ENCODE results near the gene CACNA2D3.

The CACNA2D3 gene

DNA sequence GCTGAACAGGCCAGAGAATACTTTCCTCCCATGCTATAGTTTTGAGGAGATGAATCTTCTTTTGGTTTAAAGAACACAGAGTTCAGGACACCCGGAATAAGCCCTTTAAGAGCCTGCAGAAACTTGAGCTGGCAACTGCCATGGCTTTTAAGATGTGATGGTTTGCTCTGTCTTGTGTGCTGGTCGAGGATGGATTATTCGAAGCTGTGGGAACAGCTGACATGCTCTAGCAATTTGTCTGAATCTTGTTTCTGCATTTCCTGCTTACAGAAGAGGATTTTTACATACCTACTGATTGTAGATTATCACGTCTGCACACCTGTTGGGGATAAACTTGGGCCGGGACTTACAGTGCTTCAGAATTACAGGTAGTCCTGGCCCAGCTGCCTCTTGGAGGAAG lies 408.6 kb downstream of the CACNA2D3 start:
- no peak for DNase-seq (ENCODE audit: low spot score)

DNA sequence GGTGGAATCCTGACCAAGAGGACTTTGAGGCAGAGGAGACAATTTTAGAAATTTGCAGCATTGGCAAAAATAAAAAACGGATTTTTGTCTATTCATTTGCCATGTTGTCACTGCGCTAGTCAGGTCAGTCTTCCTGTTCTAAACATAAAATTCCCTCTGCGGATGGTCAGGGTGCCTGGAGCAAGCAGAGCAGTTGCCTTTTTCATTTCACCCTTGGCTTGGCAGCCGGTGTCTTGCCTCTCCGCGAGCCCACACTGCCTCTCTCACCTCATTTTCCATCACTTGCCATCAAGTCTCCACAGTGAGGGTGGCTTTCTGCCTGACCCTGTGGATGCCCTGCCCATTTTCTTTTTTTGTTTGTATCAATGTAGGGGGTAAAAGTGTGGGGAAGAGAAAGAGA lies 409.4 kb downstream of the CACNA2D3 start:
- DNase-seq (ENCODE audit: low spot score): no peak

DNA sequence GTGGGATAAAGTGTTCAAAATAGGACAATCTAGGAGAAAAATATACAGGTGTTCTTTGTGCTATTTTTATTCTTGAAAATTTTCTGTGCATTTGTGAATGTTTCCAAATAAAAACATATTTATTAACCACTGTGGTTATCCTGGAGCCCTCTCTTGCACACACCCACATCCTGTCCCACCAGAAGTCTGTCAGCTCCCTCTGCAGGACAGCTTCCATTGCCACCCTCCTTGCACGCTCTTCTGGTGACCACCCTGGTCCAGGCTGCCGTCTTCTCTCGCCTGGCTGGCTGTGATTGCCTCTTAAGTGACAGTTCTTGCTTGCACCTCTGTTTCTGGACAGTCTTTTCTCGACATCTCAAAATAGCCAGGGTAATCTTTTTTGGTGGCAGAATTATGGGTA lies 411.5 kb downstream of the CACNA2D3 start:
- no peak for DNase-seq (ENCODE audit: low spot score)

DNA sequence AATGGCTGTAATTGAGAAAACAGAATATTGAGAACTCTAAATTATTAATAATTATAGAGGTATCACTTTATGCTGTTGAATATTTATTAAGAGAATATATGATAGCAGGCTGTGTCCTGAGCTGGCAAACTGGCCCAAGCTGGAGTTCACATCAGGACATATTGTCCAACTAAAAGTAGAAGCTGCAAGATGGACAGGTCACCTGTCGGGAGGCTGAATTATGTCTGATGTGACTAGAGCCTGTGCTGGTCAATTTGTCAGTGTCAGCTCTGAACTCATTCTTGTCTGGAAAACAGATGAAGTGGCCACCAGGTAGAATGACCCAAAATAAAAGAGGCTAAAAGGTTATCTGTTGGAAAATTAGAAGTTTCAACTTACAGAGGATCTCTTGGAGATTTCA lies 413.3 kb downstream of the CACNA2D3 start:
- no peak for DNase-seq (ENCODE audit: low spot score)

DNA sequence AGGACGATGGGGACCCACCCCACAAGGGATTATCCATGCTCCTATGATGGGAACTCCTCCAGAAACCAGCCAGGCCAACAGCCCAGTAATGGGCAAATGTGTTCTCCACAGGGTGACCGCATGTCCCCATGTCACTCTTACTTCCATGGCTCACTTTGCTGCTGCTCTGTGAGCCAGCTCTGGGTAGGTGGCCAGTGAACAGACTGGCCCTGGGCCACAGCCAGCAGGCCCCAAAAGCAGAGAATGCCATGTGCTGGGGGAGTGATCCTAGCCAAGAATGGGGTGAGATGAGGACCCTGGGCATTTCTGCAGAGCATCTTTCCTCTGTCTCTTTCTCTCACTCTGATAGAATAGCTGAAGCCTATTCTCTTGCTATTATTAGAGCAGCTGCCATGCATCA lies 414.1 kb downstream of the CACNA2D3 start:
- peak; percentile 7 for DNase-seq (ENCODE audit: low spot score)

DNA sequence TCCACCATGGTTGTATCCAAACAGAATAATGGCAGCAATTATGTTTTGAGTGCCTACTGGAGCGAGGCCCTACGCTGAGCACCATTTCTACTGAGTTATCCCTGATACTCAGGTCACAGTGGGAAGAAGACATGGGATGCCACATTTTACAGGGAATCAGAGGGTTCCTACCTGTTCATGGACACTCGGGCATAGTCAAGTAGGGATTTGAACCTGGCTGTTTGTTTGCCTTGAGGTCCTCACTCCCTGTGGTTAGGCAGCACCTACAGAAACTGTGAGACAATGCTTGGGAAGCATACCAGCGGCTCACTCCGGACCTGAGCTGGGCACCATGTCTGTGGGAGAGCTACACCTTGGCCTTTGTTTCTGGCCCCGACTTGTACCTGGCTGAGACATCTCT lies 415.2 kb downstream of the CACNA2D3 start:
- DNase-seq (ENCODE audit: low spot score): no peak

DNA sequence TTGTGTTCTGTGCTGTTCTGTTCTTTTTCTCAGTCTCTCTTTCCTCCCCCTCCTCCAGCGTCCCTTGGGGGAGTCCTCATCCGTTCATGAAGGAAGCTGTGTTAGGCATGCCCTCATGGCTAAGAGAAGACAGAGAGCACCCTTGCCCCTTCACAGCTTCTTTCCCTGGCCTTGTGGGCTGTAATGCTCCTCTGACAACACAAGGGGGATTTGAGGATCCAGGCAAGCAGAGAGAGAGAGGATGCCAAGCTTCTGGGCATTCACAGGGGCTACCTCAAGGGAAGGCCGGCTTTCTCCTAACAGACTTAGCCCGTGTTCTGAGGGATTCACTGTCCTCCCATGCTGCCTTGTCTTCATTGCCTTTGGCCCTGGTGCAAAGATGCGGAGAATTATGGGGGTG lies 416.0 kb downstream of the CACNA2D3 start:
- no peak for DNase-seq (ENCODE audit: low spot score)

DNA sequence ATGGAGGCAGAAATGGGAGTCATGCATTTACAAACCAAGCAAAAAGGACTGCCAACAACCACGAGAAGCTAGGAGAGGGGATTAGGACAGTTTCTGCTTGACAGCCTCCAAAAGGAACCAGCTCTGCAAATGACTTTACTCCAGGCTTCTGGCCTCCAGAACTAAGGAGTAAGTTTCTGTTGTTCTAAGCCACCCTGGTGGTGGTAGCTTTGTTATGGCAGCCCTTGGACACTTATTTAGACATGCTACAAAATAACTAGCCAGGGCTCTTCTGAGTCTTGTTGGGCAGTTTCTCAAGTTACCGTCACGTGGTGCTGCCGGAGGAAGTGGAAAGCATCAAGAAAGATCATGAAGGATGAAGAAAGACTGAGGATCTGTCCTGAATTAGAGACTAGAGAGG lies 419.0 kb downstream of the CACNA2D3 start:
- no peak for DNase-seq (ENCODE audit: low spot score)

DNA sequence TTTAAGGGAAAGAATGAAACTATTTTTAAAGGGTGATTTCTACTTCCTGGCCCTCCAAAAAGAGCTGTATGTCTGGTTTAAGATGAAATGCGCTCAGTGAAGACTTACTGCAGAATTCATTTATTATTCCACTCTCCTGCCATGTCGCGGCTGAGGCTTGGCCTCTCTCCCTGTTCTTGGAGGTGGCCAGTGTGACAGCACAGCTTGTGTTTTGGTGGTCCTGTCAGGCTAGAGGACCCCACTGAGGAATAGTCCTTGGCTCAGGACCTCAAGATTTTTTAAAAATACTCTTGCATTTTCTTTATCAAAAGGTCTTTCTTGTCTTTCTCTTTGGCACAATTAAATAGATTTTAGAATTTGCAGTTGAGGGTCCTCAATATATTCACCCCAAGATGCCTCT lies 421.1 kb downstream of the CACNA2D3 start:
- DNase-seq (ENCODE audit: low spot score): no peak

DNA sequence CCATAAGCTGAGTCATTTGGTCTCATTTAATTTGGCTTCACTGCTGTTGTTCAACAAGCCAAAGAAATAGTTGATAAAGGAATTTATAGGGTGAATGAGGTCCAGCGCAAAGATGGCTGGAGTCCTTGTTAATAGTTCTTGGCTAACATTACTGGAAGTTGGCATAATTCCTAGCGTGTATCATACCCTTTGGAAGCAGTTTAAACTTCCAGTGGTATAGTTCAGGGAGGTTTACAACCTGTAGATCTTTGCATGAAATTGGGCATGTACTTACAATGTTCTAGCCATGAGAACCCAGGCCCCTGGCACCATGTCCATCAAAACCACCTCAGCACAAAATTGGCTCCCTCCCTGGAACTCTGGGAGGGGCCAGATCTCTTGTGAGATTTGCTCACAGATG lies 424.7 kb downstream of the CACNA2D3 start:
- DNase-seq (ENCODE audit: low spot score): no peak

DNA sequence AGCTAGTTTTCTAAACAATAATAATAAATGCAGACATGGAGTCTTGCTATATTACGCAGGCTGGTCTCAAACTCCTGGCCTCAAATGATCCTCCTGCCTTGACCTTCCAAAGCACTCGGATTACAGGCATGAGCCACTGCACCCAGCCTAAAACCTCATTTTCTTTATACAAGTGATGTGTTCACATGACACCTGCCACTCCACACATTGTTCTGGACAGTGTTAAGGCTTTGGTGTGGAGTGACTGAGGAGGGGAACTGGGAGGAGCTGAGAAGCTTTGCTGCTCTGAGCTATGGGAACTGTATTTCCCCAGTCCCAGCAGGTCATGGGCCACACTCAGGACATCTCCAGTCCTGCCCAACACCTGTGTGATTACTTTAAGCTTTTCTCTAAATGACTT lies 425.5 kb downstream of the CACNA2D3 start:
- no peak for DNase-seq (ENCODE audit: low spot score)

DNA sequence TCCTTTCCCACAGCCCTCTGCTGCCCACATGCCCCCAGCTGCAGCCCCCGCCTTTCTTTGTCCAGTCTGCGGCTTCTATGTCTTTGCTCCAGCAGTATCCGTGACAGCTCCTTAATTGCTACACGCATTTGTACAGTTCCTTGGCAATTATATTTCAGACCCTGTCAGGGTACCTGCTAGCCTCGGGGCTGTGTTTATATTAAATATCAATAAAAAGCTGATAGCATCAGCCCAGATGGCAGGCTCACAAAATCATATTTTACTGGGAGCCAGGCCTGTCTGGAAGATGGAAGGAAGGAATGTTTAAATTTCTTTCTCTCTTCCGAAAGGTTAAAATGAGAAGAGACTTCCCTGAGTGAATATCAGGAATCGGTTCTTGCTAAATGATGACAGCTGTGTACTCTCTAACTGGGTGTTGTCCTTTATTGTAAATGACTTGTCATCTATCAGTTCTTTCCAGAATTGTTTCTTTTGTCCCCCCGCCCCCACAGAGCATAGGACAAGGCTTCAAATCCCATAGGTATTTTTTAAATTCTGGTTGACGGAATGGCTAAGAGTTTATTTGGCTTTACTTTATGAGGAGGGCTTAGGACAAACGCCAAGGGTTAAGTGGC lies 427.4 kb downstream of the CACNA2D3 start:
- no peak for DNase-seq (ENCODE audit: low spot score)

DNA sequence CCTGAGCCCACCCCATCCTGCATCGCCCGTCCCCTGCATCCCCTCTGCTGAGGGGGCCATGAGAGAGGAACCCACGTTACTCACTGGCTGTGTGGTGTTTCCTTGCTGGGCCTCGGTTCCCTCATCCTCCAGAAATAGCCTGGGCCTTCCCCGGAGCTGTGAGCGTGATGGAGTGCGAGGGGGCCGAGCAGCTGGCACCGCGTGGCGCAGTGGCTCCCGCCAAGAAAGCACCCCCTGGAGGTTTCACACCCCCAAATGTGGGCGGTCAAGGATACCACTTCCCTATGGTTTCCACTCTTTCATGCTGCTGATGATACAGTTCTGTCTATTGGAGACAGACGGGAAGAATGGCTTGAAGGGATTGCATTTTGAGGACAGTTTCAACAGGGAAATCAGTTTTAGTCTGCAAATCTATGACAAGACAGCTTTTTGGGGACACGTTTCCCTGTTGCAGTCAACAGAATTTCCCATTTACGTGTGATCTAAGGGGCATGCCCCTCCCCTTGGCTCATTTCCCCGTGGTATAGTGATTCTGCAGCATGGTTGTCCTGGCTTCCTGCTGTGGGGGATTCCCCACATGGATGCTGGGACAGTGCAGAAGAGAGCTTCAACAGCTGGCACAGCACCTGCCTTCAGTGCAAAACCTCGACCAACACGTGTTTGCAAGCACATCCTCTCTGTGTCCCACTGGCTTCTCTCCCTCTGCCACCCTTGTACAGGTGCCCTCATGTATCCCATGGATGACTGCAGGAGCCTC lies 428.0 kb downstream of the CACNA2D3 start:
- no peak for DNase-seq (ENCODE audit: low spot score)

DNA sequence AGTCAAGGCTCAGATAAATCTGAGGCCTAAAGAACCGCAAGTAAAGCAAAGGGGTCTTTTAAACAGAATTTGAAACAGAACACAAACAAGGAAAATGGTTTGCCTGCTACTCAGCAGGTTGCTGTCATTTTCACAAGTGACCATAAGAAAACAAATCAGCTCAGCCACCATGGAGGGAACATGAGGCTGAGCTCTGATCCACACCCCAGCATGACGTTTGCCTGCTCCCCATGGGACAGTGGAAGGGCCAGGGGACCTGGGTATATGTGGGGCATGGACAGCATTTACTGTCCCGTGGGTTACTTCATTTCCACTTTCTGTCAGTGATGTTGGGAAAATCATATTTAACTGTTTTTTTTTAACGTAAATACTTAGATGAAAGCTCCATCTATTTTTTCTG lies 434.3 kb downstream of the CACNA2D3 start:
- DNase-seq (ENCODE audit: low spot score): no peak

DNA sequence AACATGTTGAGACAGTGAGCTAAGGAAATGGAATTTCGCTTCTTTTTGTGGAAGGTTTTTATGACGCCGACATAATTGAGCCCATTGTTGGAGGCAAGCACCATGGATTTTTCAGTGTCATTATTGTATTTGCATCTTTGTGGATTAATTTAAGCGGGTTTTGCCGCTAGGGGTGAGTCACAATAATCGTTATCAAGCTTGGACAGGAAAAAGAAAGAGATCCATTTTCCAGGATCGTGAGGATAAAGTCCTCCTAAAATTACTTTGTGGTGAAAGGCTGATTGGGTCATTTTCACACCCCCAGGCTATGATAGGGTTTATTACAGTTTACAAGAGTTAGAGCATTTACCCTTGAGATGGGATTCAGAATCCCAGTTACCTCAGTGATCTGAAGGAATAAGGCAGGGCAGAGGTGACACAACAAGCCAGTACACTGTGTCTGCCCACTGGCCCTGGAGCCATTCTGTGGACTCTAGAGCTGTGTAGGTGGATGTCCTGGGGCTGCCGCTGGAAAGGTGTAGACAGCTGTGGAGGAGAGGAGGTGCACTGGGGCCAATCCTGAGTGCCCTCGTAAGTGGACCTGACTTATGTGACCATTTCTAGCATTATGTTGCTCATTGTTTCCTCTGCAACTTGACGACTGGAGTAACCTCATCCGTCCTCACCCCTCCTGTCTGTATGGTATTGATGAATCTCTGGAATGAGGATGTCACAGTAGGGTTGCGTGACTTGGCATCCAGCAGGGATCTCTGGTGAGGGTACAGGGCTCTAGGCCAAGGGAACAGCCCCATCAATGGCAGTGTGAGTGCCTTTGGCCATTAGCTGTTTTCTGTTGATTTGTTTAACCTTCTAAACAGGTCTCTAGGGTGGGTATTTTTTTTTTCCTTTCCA lies 435.4 kb downstream of the CACNA2D3 start:
- no peak for DNase-seq (ENCODE audit: low spot score)

DNA sequence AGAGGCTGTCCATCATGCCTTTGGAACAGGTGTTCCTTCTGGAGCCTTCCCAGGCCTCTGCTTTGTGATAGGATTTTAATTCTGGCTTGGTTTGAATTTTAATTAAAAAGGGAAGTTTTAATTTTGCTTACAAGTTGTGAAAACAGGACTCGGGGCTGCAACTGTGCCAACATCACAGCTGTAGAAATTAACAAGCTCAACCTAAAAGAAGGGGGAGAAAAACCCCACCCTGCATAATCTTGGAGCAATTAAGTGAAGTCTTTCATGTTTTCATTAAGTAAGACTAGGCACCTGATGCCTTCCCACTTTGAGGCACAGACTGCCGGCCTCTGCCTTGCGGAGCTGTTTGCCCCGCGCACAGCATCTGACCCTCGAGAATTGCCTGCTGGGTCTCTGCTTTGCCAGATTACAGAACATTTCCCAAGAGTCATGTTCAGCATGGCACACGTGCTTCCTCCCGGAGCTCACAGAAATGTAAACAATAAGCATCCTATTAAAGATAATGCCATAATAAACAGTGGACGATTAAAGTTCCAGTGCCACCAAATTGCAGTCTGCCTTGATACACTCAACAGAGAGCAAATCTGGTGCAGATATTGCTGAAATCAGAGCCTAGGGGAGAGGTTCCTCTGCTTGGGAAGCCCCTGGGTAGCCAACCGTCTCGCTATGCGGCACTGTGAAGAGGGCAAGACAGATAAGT lies 441.3 kb downstream of the CACNA2D3 start:
- DNase-seq (ENCODE audit: low spot score): no peak

DNA sequence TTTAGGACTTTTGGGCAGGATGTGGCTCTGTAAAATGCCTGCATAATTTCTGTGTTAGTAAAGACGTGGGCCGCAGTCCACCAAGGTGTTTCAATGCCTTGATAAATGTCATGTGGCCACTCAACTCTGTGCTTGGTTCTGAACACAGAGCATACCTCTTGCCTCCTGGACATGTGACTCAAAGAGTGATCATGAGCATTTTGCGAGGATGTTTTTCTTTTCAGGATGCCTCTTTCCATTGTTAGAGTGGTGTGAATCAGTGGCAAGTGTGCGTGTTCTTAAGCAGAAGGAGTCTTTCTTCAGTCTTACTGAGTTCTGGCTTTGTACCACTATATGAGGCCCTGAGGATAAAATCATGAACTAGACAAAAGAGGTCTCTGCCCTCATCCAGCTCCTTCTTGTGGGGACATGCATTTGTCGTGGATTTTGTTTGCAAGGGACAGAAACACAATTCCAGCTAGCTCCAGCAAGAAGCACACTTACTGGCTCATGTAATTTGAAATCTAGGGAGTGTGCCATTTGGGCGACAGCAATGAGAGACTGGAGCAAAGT lies 442.1 kb downstream of the CACNA2D3 start:
- DNase-seq (ENCODE audit: low spot score): peak; percentile 7

DNA sequence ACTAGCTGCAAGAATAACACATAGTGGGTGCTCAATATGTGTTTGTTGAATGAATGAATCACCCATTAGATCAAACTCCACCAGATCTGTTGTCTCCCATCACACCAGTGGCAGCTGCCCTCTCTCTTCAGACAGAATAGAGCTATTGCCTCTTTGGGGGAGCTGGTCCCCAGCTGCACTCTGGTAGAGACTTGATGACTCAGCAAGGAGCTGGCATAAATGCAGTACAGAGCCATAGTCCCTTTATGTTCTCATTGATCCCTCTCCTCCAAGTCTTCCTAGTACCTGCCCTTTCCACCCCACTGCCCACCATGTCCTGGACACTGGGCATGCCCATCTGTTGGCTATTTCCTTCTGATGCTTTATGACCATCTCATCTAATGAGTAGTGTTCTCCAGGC lies 443.6 kb downstream of the CACNA2D3 start:
- DNase-seq (ENCODE audit: low spot score): no peak

DNA sequence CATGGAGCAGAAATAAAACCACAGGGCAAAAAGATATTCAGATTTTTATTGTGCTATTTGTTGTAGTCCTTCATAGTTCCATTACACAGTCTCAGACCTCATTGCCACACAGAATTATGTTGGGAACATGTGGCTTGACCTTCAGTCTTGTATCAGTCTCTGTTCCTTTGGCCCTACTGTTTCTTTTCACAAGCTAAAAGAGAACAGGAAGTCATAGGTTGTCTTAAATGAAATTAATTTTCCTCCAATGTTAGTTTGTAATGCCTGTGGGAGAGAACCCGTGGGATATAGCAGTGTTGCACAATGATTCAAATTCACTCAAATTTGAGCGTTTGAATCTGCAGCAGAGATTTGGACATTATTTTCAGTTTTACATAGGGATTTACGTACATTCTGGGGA lies 445.6 kb downstream of the CACNA2D3 start:
- no peak for DNase-seq (ENCODE audit: low spot score)

DNA sequence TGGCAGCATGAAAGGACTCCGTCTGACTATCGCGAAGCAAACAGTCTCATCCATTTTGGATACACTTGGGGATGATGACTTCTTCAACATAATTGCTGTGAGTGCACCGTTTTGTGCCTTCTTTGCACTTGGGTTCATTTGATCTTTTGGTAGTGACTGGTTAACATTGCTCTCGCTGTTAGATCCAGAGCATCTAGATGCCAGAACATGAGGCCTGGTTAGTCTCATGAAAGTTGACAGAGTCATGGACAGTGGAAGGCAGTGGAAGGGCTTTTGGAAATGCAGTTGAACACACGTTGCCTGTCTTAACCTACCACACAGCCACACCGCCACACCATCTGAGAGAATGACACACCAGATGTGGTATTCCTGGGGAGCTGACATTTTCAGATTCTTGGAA lies 447.7 kb downstream of the CACNA2D3 start:
- DNase-seq (ENCODE audit: low spot score): no peak

DNA sequence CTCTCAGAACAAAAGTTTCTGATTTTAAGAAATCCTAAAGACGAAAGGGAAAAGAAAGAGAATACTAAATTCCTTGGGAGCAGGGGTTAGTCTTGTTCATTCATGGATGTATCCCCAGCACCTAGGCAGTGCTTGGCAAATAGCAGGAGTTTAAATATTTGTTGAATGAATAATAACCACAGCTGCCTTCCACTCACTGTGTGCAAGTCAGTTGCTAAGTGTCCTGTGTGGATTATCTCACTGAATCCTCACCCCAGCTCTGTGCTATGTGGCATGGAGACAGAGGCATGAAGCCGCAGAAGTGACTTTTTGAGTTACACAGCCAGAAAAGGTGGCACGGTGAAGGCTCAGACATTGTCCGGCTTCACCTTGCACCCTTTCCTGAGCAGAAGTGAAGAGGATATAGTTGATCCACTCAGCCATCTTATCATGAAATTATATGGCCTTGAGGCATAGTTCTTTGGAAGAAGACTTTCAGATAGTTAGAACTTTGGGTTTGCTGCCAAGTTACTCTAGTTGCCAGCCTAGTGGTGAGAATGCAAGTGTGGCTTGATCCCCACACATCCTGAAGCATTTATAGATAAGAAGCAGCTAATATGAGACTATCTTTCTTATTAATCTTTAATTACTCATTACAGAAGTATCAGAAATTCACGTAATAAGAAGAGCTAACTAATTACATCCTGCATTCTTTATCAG lies 450.0 kb downstream of the CACNA2D3 start:
- DNase-seq (ENCODE audit: low spot score): no peak
